GM19351 (cell line): ENCODE data around the gene CDKN3.
"Not testable (repeated sequence)": the region's sequence is repeated elsewhere in the genome, so short reads cannot be mapped to it uniquely, and the experiment has no call there.

Experiments
- ATAC-seq: cut with Tn5 transposase; IDR thresholded peaks from one replicate; pipeline ENCODE4 v1.9.1; 2021; ENCODE audit warnings: mild to moderate bottlenecking, moderate library complexity; ENCODE audit not compliant: unreplicated experiment

CDKN3 gene

GRCh38 chr14:54369343-54369742 is 27.5 kb upstream of the CDKN3 start:
- ATAC-seq, result no peak

GRCh38 chr14:54370323-54371198 is 26.2 kb upstream of the CDKN3 start:
- no peak for ATAC-seq

GRCh38 chr14:54374117-54374884 is 22.5 kb upstream of the CDKN3 start:
- no peak for ATAC-seq

- ATAC-seq, result no peak
Observed at GRCh38 chr14:54377501-54377900, 19.3 kb upstream of the CDKN3 start.

GRCh38 chr14:54378893-54379292 is 17.9 kb upstream of the CDKN3 start:
- ATAC-seq, result not testable (repeated sequence)

GRCh38 chr14:54380558-54380957 is 16.2 kb upstream of the CDKN3 start:
- ATAC-seq, result not testable (repeated sequence)

GRCh38 chr14:54381821-54382220 is 15.0 kb upstream of the CDKN3 start:
- ATAC-seq, result no peak

- ATAC-seq, result no peak
Observed at GRCh38 chr14:54383835-54384234, 13.0 kb upstream of the CDKN3 start.

GRCh38 chr14:54385556-54385955 is 11.3 kb upstream of the CDKN3 start:
- ATAC-seq, result no peak

GRCh38 chr14:54387328-54387727 is 9.5 kb upstream of the CDKN3 start:
- ATAC-seq, result no peak

- ATAC-seq, result no peak
Observed at GRCh38 chr14:54392131-54392859, 4.5 kb upstream of the CDKN3 start.

- not testable (repeated sequence) for ATAC-seq
Observed at GRCh38 chr14:54392986-54393884, 3.6 kb upstream of the CDKN3 start.

- no peak for ATAC-seq
Observed at GRCh38 chr14:54394596-54394995, 2.2 kb upstream of the CDKN3 start.

- no peak for ATAC-seq
Observed at GRCh38 chr14:54395284-54395683, 1.5 kb upstream of the CDKN3 start.

- no peak for ATAC-seq
Observed at GRCh38 chr14:54395716-54396115, 1.1 kb upstream of the CDKN3 start.

- ATAC-seq, result no peak
Observed at GRCh38 chr14:54396183-54396492, 669 bp upstream of the CDKN3 start.

- ATAC-seq, result no peak
Observed at GRCh38 chr14:54399560-54399959, 2.8 kb downstream of the CDKN3 start.

GRCh38 chr14:54403401-54404005 is 6.7 kb downstream of the CDKN3 start:
- ATAC-seq, result not testable (repeated sequence)

GRCh38 chr14:54410215-54410614 is 13.4 kb downstream of the CDKN3 start:
- no peak for ATAC-seq

- ATAC-seq, result no peak
Observed at GRCh38 chr14:54411371-54411770, 14.6 kb downstream of the CDKN3 start.
